Activated naive CD4-positive, alpha-beta T cell treated with anti-CD3 and anti-CD28 coated beads, Interleukin-2, amount 50 U/mL, for 16 hours (primary cell): Measurements from ENCODE around the gene SCFD2.

Experiments used
- DNase-seq: peaks from one replicate; pipeline ENCODE4 v3.0.0-alpha.2; 2020

SCFD2 gene

DNA sequence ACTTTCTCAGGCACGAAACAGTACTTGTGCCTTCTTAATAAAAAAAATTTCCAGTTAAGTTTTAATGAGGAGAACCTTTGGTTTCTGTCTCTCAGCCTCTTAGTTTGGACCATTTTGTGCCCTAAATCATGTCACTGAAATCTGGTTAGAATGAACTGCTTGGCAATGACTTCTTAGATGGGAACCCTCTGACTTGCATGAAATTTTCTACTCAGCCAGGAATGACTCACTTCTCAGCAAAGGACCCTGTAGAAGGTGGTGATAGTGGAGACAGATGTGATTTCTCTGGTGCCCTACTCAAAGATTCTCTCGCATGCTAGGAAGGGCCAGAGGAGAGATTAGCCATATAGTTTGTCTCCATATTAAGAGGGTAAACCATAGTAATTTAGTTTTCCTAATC is 453.3 kb downstream of the SCFD2 start:
- no peak for DNase-seq

- DNase-seq = peak; percentile 64
These were observed 454.1 kb downstream of the SCFD2 start for GRCh38 chr4:52911684-52912294.

DNA sequence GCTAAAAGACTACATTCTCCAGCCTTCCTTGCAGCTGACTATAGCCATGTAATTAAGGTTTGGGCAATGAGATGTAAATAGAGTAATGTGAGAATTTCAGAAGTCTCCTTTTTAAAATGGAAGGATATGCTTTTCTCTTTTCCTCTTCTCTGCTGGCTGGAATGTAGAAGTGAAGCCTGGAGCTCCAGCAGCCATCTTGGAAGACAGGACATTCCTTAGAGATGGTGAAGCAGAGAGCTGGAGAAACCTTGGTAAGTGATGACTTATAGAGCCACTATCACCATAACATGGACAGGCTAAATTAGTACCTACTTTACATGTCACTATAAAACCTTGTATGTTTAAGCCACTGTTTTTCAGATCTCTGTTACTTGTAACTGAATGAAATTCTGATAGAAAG is 455.7 kb downstream of the SCFD2 start:
- DNase-seq = no peak

DNA sequence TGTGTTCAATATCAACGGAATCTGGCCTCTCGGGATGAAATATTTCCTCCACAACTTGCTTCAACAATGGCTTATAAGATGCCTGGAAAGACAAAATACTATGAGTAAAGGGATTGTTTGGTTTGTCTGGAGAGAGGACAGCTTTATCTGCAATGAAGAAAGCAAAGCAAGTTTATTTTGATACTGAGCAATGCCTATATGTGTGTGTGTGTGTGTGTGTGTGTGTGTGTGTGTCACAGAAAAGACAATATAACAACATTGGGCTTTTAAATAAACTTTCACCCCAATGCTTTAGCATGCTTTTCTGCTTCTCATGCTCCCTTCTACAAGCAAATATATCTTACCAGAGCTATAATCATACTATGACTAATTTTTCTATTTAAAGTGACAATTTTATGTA is 458.4 kb downstream of the SCFD2 start:
- DNase-seq = no peak

- no peak for DNase-seq
These were observed 461.4 kb downstream of the SCFD2 start for GRCh38 chr4:52904421-52904820.

GRCh38 chr4:52903273-52903672 is 462.6 kb downstream of the SCFD2 start:
- no peak for DNase-seq

- DNase-seq = no peak
These were observed 471.4 kb downstream of the SCFD2 start for GRCh38 chr4:52894443-52894842.

GRCh38 chr4:52892880-52893279 is 473.0 kb downstream of the SCFD2 start:
- no peak for DNase-seq

DNA sequence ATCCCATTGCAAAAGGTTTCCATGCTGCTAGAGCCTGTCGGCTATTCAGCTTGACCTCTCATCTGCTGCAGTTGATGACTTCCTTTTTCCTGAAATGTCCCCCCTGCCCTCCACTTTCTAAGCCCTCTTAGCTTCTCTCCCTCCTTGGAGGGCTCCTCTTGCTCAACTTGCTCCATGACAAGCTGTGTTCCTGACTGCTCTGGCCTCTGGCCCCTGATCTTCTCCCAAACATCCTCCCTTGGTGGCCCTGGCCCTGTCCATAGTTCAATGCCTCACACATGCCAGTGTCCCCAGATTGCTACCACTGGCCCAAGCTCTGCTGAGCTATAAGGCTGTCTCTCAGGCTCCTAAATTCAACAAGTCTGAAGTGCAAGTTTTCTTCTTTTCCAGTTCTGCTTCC is 474.1 kb downstream of the SCFD2 start:
- no peak for DNase-seq

DNA sequence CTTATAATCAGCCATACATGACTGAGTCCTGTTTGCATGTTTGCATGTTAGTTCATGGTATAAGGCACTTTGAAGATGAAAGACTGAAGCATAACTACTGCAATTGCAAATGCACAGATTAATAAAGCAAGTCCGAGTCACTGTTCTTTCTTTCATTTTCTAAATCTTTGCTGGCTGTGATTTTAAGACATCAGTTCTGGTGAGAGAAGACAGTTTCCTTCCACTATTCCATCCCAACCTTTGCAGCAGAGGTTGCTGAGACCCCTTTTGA is 475.4 kb downstream of the SCFD2 start:
- no peak for DNase-seq

DNA sequence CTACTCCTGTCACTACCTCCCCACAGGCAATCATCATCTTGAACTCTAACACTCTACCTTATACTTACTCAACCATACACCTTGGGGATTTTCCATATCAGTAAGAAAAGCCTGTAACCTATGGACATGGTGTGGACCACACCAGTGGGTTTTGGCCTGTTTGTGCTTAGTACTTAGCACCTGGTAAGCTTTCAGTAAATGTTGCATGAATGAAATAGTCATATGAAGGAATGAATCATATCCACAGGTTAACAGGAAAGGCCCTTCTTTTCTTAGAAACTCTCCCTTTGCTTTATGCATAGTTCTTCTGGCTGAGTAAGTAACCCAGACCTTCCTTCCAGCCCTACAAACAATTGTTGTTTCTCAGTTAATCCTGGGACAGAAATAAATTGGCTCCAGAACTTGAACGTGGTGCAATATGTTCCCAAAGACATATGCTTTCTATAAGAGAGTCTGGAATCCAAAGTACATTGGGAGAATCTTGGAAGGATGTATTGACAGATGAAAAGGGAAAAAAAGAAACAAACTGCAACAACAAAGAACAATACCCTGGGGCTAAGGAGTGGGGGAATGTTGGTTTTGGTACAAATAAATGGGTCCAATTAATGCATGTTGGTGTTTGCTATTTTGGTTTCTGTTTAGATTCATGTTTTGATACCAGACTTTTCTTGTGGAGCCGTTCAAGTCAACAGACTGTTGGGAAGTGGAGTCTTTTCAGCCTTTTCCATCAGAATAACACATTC is 475.9 kb downstream of the SCFD2 start:
- no peak for DNase-seq

DNA sequence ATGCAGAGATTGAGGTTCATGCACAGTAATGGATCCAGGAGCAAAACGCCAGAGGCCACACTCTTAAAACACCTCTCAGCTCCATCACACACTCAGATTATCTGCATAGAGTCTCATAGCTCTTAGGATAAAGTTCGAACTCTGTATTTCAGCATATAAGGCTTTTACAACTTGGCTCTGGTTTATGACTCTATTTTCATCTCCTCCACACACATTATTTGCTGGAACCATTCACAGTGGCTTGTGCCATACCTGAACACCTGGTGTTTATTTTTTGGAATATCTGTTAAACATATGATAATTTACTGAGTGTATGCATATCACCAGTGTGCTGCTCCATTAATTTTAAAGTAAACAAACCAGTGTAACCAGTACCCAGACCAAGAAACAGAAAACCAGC is 476.5 kb downstream of the SCFD2 start:
- DNase-seq = no peak

- DNase-seq = no peak
These were observed 480.9 kb downstream of the SCFD2 start for GRCh38 chr4:52884994-52885393.

DNA sequence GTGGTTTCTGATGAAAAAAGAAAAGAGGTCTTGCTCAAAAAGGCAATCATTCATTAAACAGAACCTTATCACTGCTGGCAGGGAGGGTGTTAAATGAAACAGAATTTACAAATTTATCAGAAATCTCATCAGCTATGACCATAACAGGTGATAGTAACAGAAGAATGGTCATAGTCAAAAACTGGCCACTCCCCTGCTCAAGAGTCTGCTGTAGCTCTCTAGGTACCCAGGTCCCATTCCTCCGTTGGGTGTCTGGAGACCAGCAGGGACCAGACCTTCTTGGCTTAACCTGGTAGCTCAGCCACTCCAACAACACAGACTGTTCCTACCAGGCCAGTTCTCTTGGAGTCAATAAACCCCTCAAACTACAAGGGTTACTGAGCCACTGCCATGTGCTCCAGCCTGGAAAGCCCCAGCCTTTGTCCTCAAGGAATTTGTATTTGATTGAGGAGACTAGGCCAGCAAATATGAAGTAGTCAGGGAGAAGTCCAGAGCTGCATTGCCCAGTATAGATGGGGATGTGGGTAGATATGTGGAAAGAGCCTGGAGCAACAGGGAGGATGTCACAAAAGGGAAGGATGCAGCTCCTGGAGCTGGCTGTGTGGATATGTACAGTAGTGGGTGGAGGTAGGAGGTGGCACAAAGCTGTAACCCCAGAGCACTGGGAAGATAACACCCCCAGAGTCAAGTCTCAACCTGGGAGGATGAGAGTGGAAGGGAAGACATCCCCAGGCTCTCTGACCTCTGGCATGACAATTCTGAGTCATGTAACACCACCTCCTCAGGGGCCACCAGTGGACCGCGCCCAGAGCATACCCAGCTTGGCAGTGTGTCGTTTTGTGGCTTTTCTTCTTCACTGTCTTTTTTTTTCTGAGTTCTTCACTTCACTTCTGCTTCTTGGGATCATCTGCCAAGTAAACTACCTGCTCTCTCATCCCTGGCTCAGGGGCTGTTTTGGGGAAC is 481.9 kb downstream of the SCFD2 start:
- no peak for DNase-seq

DNA sequence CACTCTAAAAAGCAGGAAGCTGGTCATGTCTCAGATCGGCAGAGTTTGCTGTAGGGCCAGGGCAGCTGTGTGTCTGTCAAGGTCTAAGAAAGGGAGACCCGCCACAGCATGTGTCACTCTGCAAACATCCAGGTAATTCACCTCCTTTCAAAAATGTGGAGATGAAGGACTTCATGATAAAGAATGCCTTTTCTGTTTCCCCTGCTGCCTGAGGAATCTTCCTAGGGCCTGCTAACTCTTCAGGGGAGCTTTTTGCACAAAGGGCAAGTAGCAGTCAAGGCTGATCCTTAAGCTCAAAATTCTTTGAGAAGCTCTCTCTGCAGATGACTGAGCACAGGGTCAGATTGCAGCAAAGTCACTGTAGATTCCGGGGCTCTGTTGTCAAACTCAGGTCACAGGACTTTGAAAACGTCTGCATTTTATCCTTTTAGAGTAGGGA is 482.7 kb downstream of the SCFD2 start:
- DNase-seq = no peak

- DNase-seq = no peak
These were observed 484.9 kb downstream of the SCFD2 start for GRCh38 chr4:52880994-52881393.

- DNase-seq = no peak
These were observed 486.4 kb downstream of the SCFD2 start for GRCh38 chr4:52879471-52879870.

DNA sequence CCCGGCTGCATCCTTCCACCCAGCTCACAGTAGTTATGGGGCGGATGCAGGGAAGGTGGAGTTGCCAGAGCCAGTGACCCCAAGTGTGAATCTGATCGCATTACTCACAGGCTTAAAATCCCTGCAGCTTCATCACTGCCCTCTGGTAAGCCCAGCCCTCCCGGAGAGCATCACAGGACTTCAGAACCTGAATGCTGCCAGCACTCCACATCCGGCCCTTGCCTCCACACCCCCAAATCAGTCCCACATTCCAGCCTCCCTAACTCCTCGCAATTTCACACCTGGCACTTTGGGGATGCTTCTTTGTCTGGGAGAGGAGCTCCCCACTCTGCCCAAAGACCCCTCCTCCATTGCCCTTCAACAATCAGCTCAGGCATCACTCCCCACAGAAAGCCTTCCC is 488.2 kb downstream of the SCFD2 start:
- no peak for DNase-seq

DNA sequence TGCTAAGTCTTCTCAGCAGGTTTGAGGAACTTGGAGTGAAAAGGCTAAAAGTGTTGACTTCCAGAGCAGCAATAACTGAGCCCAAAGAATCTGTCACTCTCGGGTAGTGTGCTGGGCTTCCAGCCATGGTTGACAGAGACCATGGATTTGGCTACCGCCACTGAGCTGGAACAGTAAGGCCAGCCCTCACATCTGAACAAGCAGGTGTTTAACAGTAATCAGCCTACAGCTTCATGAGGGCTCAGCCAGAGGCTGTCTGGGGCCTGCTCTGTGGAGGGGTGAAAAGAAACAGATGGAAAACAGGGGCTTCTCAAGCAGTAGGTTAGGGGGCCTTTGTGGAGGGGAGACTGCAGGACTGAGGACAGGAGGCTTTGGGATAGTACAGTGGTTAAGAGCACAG is 488.8 kb downstream of the SCFD2 start:
- no peak for DNase-seq

DNA sequence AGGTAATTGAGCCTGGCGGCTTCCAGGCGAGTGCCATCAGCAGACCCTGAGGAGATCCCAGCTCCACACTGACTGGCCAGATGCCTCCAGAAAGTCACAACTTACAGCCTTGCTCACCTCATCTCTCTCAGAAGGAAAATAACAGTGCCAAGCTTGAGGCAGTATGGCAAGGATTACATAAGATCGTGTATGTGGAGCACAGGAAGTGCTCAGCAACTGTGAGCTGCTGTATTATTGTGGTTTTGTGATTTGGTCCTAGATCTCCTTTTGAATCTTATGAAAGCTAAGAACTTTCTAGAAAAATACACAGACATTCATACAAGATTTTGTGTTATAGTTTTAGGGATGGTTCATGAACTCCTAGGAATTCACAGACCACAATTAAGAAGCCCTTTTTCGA is 489.8 kb downstream of the SCFD2 start:
- DNase-seq = no peak

- no peak for DNase-seq
These were observed 490.9 kb downstream of the SCFD2 start for GRCh38 chr4:52874948-52875347.

DNA sequence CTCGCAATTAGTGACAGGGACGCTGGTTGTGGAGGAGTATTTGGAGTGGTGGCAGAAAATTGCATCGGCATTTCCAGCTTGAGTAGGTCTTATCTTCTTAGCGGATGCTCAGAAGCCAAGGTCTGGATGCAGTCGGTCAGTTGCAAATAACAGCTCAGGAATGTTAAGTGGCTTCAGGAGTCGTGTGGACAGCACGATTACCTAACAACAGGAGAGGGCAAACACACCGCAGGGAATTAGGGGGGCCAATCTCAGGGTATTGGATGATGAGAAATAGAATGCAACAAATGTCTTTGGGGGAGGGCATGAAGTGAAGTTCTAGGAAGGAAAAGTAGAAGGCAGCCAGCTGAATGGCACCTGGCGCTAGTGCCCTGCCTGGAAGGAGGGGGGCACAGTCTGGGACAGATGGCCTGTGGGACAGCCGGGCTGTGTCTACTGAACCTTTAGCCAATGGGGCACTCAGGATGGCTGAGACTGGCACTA is 492.0 kb downstream of the SCFD2 start:
- DNase-seq = no peak

DNA sequence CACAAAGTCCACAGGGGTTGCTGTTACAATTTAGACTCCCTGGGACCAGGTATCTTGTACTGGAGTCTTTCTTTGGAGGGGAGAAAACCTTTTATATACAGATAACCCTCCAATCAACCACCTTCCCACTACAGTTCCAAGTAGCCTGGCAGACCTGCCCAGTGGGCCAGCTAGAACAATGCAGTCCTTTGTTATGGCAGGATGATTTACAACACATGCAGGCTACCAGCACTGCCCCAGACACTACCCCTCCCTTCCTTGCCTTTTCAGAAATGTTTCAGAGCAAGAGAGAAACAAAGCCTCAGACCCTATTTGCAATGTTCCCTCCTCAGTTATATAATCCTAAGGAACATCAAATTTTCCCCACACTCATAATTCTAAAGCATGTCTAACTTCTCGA is 492.7 kb downstream of the SCFD2 start:
- no peak for DNase-seq

- no peak for DNase-seq
These were observed 495.6 kb downstream of the SCFD2 start for GRCh38 chr4:52870225-52870624.
